ENCODE measurements around the gene THSD7A.
A peak's percentile ranks its signal among the peaks of the same experiment; 100 is the strongest.
"Not testable (repeated sequence)": the region's sequence is repeated elsewhere in the genome, so short reads cannot be mapped to it uniquely, and the experiment has no call there.

Gene THSD7A

DNA sequence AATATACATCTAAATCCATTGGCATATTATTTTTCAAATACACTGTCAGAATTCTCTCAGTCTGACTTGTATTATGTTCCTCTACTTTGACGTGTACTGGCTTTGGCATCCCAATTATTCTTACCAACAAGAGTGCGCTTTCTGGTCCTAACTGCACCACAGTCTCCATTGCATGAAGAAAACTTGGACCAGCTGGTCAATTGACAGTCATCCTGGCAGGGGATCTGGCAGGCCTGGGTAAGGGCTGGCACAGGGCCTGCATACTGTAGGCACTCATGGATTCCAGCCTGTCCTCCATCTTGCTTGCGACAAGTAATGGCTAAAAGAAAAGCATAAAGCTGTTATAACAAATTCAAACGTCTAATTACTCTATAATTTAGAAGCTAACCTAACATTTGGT, 384.9 kb downstream of the THSD7A start:
- DNase-seq, result no peak

GRCh38 chr7:11443934-11444333, 388.1 kb downstream of the THSD7A start:
- DNase-seq, result not testable (repeated sequence)

DNA sequence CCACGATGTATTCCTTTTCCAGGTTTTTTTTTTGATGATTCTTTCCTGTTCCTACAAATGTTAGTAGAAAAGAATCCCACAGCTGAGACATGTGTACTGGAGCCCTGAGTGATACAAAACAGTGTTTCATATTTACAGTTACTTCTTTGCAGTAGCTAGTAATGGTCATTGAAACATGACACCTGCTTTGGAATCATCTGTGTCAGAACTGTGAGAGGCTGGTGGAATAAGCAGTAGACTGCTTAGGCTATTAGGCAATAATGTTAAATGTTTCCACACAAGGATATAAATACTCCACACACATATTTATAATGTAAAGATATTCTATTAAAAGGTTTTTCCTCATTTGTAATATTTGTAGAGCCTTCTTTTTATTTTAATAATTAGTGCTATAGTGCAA, 394.0 kb downstream of the THSD7A start:
- DNase-seq, result peak; percentile 41

DNA sequence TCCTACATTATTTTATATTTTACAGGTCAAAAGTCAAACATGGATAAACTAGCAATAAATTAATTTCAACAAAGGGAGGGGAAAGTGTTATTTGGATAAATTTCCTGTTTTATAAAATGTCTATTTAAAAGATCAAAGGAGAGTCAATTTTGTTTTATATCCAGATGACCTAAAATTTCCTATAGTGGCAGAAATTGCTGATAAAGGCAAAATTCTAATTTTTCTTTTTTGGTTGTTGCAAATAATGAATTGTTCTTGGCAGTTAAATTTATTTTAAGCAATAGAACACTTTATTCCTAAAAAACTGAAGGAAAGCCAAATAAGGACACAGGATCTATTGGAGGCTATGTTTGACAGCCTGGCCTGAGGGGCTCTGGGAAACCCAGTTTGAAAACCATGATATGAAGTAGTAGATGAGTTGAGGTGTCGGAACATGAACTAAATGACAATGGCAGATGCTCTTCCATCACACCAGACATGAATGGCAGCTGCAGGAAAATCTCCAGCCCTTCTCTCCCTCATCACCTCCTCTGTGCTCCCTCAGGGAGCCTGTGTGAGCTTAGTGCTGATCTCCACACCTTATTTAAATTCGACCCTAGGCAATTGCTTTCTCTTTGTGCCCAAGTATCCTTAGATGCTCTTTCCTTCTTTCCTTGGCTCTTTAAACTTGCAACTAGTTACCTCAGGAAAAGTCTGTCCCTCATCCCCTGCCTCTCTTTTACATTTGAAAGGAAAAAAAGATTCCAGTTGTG, 395.0 kb downstream of the THSD7A start:
- no peak for DNase-seq

- DNase-seq, result no peak
Observed at GRCh38 chr7:11436316-11436715, 395.7 kb downstream of the THSD7A start.

DNA sequence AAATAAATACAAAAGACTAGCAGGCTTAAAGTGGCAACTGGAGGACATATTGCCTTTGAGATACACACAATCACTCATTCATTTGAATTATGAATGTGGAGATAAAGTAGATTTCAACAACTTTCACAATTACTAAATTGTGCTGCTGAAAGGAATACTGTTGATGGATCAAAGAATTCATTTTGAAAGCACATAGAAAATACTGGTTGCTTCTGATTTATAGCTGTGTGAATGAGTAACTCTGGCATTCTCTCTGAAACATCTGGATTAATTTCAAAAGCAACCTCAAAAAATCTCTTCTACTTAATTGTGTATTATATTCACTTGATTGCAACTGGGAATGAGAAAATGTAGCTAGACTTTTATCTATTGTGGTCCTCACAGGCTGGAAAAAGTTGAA, 397.6 kb downstream of the THSD7A start:
- DNase-seq, result no peak

DNA sequence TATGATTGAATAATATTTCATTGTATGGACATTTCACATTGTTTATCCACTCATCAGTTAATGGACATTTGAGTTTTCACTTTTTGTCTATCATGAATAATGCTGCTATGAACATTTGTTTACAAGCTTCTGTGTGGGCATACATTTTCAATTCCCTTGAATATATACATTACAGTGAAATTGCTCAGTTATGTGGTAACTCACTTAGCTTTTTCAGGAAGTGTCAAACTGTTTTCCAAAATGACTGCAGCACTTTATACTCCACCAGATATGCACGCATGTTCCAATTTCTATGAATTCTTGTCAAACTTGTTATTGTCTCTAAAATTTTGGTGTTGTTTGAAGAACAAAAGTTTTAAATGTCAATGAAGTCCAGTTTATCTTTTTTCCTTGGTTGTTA, 401.2 kb downstream of the THSD7A start:
- no peak for DNase-seq

DNA sequence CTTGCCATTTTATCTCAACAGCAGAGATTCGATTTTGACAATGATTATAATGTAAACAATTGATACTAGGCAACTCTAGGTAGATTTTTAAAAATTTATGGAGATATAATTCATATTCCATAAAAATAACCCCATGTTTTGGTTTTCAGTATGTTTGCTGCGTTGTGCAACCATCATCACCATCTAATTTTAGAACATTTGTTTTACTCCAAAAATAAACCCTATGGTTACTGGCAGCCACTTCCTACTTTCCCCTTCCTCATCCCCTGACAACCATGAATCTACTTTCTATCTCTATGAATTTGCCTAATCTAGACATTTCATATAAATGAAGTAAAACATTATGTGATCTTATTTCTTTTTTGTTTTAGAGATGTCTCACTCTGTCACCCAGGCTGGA, 401.9 kb downstream of the THSD7A start:
- no peak for DNase-seq

DNA sequence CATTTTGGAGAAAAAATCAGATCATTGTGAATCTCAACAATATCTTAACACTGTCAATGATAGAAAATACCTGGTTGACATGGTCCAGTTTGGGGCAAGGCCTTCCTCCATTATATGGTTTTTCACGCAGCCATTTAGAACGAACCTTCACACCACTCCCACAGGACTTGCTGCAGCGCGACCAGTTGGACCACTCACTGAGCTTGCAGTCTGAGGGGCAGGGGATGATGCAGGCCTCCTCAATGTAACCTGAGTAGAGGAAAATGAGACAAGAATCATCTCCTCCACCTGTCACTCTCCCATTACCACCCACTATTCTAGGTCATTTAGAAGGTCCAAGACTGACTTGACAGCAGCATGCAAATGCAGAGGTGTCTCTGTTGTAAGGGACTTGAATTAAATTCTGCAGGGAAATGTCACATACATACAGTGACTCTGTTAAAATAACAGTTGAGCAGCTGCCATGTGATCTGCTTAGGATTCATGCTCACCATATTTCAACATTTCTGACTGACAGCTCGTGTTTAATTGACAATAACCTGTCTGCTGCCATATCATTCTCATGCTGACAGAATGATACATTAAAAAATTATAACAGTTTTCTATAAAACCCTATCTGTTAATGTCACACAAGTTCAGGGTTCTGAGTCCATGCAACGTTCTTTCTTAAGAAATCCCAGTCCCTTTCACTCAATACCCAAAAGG, 403.0 kb downstream of the THSD7A start:
- no peak for DNase-seq

- DNase-seq, result peak; percentile 81
Observed at GRCh38 chr7:11427686-11428273, 404.2 kb downstream of the THSD7A start.

- DNase-seq, result no peak
Observed at GRCh38 chr7:11424006-11424405, 408.0 kb downstream of the THSD7A start.

- DNase-seq, result no peak
Observed at GRCh38 chr7:11420049-11420448, 411.9 kb downstream of the THSD7A start.

DNA sequence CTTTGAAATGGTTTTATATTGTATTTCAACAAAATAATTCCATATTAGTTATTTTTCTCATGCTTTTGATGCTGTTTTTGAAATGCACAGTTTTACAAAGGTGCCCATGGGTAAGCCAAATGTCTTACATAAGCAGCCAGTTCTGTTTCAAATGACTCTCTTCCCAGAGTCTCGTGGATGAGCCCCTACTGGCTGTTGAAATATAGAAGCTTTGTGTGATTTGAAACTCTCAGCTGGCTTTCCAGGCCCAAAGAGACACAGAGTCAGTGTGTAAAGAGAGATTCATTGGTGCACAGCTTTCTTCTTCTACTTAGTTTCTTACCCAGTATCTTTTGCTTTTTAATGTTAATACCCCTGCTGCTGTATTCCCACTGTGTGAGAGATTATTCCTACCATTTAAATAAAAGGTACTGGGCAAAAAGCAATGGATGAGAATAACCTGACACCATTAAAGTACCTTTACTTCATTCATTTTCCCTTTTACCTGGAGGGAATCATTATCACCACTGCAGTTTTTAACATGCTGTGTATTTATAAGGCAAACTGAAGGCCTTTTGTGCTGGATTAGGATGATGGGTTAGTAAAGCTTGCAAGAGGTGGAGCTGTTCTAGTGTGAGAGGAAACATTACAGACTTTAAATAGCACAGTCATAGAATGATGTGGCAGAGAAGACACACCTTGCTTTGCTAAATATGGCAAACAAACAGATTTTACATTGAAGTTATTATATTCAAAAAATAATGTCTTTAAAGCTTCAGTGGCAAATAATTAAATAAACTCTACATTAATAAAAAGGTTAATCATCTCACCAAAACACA, 415.1 kb downstream of the THSD7A start:
- DNase-seq, result no peak

- no peak for DNase-seq
Observed at GRCh38 chr7:11415101-11415500, 416.9 kb downstream of the THSD7A start.

DNA sequence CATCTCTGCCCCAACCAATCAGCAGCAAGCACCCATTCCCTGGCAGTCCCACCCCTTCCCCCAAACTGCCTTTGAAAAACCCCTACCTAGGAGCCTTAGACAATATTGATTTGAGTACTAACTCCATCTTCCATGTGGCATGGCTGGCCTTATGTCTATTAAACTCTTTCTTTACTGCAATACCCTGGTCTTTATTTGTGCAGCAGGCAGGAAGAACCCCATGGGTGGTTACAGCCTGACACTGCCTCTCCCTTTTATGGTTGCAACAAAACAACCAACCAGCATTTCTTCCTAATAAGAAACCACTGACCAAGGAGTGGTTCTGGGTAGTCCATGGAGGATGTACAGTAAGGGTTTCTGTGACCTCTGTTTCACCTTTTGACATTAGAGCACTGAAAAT, 418.1 kb downstream of the THSD7A start:
- DNase-seq, result no peak

DNA sequence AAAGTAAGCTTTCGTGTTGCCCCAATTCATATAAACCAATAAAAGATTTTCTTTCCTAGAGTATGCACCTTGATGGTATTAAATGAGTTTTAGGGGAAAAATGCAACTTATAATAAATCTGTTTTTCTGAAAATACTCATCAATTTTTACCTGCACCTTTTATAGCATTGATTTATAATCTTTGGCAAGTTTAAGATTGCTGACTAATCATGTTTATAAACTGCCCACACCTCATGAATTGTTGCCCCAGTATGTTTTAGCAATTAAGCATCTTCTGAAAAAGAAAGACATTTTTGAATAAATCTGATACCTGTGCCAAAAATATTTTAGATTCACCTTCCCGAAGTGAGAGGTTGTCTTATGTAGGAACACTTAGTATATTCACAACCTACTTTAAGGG, 420.0 kb downstream of the THSD7A start:
- no peak for DNase-seq

GRCh38 chr7:11410656-11411644, 421.0 kb downstream of the THSD7A start:
- DNase-seq, result peak; percentile 73

- no peak for DNase-seq
Observed at GRCh38 chr7:11404355-11404754, 427.6 kb downstream of the THSD7A start.

DNA sequence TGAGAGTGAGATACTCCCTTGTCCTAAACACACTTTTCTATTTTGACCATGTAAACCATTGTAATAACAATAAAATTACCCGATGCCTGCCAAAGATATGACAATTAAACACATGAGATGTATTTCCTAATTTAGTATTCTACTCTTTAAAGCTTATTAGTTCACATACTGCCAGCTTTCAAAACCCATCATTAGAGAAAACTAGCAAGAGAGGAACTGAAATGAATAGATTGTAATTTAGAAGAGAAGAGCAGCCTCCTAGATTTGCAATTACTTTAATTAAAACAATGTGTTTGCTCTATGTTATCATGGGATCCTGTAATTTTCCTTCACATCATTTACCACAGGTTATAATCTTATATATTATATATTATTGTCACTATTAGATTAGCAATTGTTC, 428.2 kb downstream of the THSD7A start:
- peak; percentile 43 for DNase-seq

GRCh38 chr7:11394438-11394837, 437.6 kb downstream of the THSD7A start:
- DNase-seq, result no peak

DNA sequence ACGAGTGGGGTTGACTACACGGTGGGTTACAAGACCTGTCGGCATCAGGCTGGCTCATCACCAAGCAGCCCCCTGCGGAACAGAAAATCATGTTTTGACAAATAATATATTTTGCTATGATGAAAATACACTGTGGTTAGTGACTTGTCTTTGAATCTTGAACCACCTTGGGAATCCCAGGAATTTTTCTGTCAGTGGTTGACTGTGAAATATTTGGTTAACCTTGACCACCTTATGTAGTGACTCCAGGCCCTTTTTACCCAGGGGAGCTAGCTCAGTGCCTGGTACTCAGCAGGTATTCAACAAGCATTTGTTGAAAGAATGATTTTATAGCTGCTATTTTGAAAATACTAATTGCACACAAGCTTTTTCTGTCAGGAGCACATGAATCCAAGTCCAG, 452.4 kb downstream of the THSD7A start:
- DNase-seq, result no peak

DNA sequence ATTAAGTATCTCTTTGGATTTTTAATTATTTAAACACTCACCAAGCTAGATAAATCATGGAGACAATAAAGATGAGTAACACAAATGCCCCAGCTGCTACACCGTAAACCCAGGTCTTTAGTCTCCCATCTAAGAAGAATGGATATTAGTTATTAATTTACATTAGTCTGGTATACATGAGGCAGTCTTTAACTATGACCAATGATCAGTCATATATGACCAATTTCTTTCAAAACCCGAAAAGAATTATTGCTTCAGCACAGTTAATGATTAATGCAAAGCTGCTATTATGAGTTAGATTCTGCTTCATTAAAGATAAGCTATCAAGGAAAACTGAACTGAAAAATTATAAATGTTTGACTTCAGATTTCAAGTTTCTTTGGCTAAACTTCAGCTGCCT, 455.5 kb downstream of the THSD7A start:
- no peak for DNase-seq
